Measurements from ENCODE around the gene PRRC1. TPM values are rescaled to one million over a fixed set of nuclear protein-coding genes. Genes with fewer than 3 reads are reported as not detected.

The PRRC1 gene
- total RNA-seq, 1 experiment from 2014 or later: 80.5 TPM

GRCh38 chr5:127602896-127603844 is 85.7 kb downstream of the PRRC1 start:
- no peak overlapping the region for H3K4me3 Mint-ChIP-seq (ENCODE audit: low read depth, unreplicated experiment)
- BruUV-seq (replicated peaks): no TSS peak
- no peaks in the 10 kb centered on the region for H3K36me3 Mint-ChIP-seq (ENCODE audit: insufficient read depth, unreplicated experiment)
- TF ChIP-seq CTCF (IDR thresholded peaks at IDR 0.05; ENCODE audit: unreplicated experiment): no peak
- H3K9me3 Mint-ChIP-seq (ENCODE audit: low read depth, unreplicated experiment): no peaks in the 10 kb centered on the region
- intact Hi-C loops (cut with micrococcal nuclease; ENCODE audit: unreplicated experiment): no loop called here
- no peak overlapping the region for H3K27ac Mint-ChIP-seq (ENCODE audit: unreplicated experiment)
- H3K4me1 Mint-ChIP-seq (ENCODE audit: low read depth, unreplicated experiment): no peaks in the 10 kb centered on the region
- CTCF ChIA-PET: interaction anchor here (0.6 to 1.5 kb wide), 4 partner anchors 9 to 474 kb away, joined by 3 to 5 read pairs (median 3); no protein-coding TSS in a partner anchor
- H3K27me3 Mint-ChIP-seq (ENCODE audit: unreplicated experiment): peaks cover 19% of the 10 kb centered on the region
- DNase-seq: no peak

Other genes starting within 250 kb of the PRRC1 start
- gene MEGF10, start 226.8 kb upstream of the PRRC1 start, total RNA-seq (2022): 0.56 and 0.71 TPM in 2 replicates
- not detected in 2 replicates for gene CTXN3, start 131.4 kb downstream of the PRRC1 start, total RNA-seq (2022)
- gene CCDC192, start 185.8 kb downstream of the PRRC1 start, total RNA-seq (2022): 2.1 and 2.5 TPM in 2 replicates